Smooth muscle cell (in vitro differentiated cells): ENCODE measurements around the gene PHF21B. TPM values are rescaled to one million over a fixed set of nuclear protein-coding genes. Genes with fewer than 3 reads are reported as not detected.

Experiments used
- DNase-seq: peaks from one replicate; lab custom pipeline; 2025; ENCODE audit not compliant: unreplicated experiment; lab: John Stamatoyannopoulos, UW
- H2AFZ ChIP-seq: fragments of 200-600 bp; sonication (generic); 2 replicates; pipeline ENCODE4 v1.6.0; 2016; ENCODE audit warnings: antibody characterized with exemption, low read depth, mild to moderate bottlenecking
- H3F3A ChIP-seq: fragments of 200-600 bp; sonication (generic); 2 replicates; pipeline ENCODE4 v1.6.0; 2017; ENCODE audit warnings: antibody characterized with exemption, low read depth
- H3K27ac ChIP-seq: fragments of 200-600 bp; sonication (generic); 2 replicates; pipeline ENCODE4 v1.5.1; 2016; ENCODE audit warnings: low read depth, mild to moderate bottlenecking
- H3K27me3 ChIP-seq: fragments of 200-600 bp; sonication (generic); 2 replicates; pipeline ENCODE4 v1.6.1; 2016; ENCODE audit warnings: low read depth, mild to moderate bottlenecking
- H3K36me3 ChIP-seq: fragments of 200-600 bp; sonication (generic); 2 replicates; pipeline ENCODE4 v1.5.1; 2016; ENCODE audit warnings: low read depth
- H3K4me1 ChIP-seq: fragments of 200-600 bp; sonication (generic); 2 replicates; pipeline ENCODE4 v1.5.1; 2016; ENCODE audit warnings: low read depth
- H3K4me2 ChIP-seq: fragments of 200-600 bp; sonication (generic); 2 replicates; pipeline ENCODE4 v1.6.0; 2016; ENCODE audit warnings: mild to moderate bottlenecking
- H3K4me3 ChIP-seq: fragments of 200-600 bp; sonication (generic); 2 replicates; pipeline ENCODE4 v1.5.1; 2016; ENCODE audit warnings: mild to moderate bottlenecking
- H3K79me2 ChIP-seq: fragments of 200-600 bp; sonication (generic); 2 replicates; pipeline ENCODE4 v1.6.0; 2016; ENCODE audit warnings: low read depth, mild to moderate bottlenecking
- H3K9ac ChIP-seq: fragments of 200-600 bp; sonication (generic); 2 replicates; pipeline ENCODE4 v1.6.0; 2016; ENCODE audit warnings: low read depth
- H3K9me3 ChIP-seq: fragments of 200-600 bp; sonication (generic); replicated peaks from 2 replicates; pipeline ENCODE4 v1.5.1; 2016; ENCODE audit warnings: low read depth
- H4K20me1 ChIP-seq: fragments of 200-600 bp; sonication (generic); 2 replicates; pipeline ENCODE4 v1.6.0; 2016; ENCODE audit warnings: low read depth
- CTCF ChIP-seq: fragments of 200-600 bp; sonication (generic); IDR thresholded peaks from 2 replicates; pipeline ENCODE4 v1.5.1; 2017; ENCODE audit warnings: borderline replicate concordance, mild to moderate bottlenecking, antibody characterized with exemption; ENCODE audit not compliant: insufficient read depth, poor library complexity, severe bottlenecking
- WGBS: methylation state at CpG from one replicate; pipeline ENCODE4 v1.1.7; 2016; ENCODE audit warnings: low lambda C conversion rate; 5-methylcytosine and 5-hydroxymethylcytosine counted together
- polyA plus RNA-seq: library from polyadenylated mRNA; unstranded; fragments of >200 nt; fragmentation: Nextera tagmentation; extraction: Ambion mirVana; gene quantifications from 2 replicates; pipeline ENCODE4 v1.2.1, GENCODE V29; 2016
- total RNA-seq: library from RNA; depleted of rRNA; stranded (reverse); fragments of >200 nt; gene quantifications from 2 replicates; pipeline ENCODE4 v1.2.3, GENCODE V29; 2014

PHF21B gene
- total and polyA plus RNA-seq, 2 experiments from 2014 or later: 0.13 TPM

GRCh38 chr22:44840611-44841322 lies 169.0 kb downstream of the PHF21B start:
- H3K79me2 ChIP-seq: no peaks in the 10 kb centered on the region
- WGBS: 91% methylated on average over 30 of the region's 30 CpGs
- no peaks in the 10 kb centered on the region for H3K27me3 ChIP-seq
- no peak overlapping the region for H2AFZ ChIP-seq
- TF ChIP-seq CTCF: no peak
- no peak overlapping the region for H3K4me2 ChIP-seq
- H3K4me3 ChIP-seq: no peak overlapping the region
- no peak overlapping the region for H3K27ac ChIP-seq
- peaks cover 7% of the 10 kb centered on the region for H3K9me3 ChIP-seq
- no peaks in the 10 kb centered on the region for H3K4me1 ChIP-seq
- no peaks in the 10 kb centered on the region for H4K20me1 ChIP-seq
- no peak overlapping the region for H3K9ac ChIP-seq
- no peak for DNase-seq
- no peaks in the 10 kb centered on the region for H3F3A ChIP-seq
- no peaks in the 10 kb centered on the region for H3K36me3 ChIP-seq

GRCh38 chr22:44839721-44840120 lies 170.1 kb downstream of the PHF21B start:
- H3K36me3 ChIP-seq: no peaks in the 10 kb centered on the region
- no peak for DNase-seq
- H3F3A ChIP-seq: no peaks in the 10 kb centered on the region
- H3K4me2 ChIP-seq: no peak overlapping the region
- no peaks in the 10 kb centered on the region for H3K4me1 ChIP-seq
- WGBS: 94% methylated on average over 13 of the region's 13 CpGs
- H3K79me2 ChIP-seq: no peaks in the 10 kb centered on the region
- no peak overlapping the region for H2AFZ ChIP-seq
- H3K9me3 ChIP-seq: peaks cover 7% of the 10 kb centered on the region
- H3K27ac ChIP-seq: no peak overlapping the region
- no peaks in the 10 kb centered on the region for H3K27me3 ChIP-seq
- H4K20me1 ChIP-seq: no peaks in the 10 kb centered on the region
- no peak for TF ChIP-seq CTCF
- H3K4me3 ChIP-seq: no peak overlapping the region
- no peak overlapping the region for H3K9ac ChIP-seq

GRCh38 chr22:44839061-44839460 lies 170.7 kb downstream of the PHF21B start:
- Histone ChIP-seq H4K20me1 (no peaks in the 10 kb centered on the region), H3K4me3 (no peak overlapping the region), H3K36me3 (no peaks in the 10 kb centered on the region), H3K4me1 (no peaks in the 10 kb centered on the region), H3K4me2 (no peak overlapping the region), H3K27me3 (no peaks in the 10 kb centered on the region), H3K27ac (no peak overlapping the region), H3K79me2 (no peaks in the 10 kb centered on the region), H2AFZ (no peak overlapping the region), H3K9ac (no peak overlapping the region), H3F3A (no peaks in the 10 kb centered on the region), H3K9me3 (peaks cover 1% of the 10 kb centered on the region)
- no peak for TF ChIP-seq CTCF
- WGBS: 90% methylated on average over 7 of the region's 7 CpGs
- DNase-seq: no peak
